K562 (cell line): ENCODE results near the gene PCDH9.

Experiments
- CTCF ChIP-seq, 3 experiments: IDR thresholded peaks in 2 of 3; conservative IDR thresholded peaks in 1 of 3; 2 replicates each; pipeline ENCODE4 v1.5.1; 2011 to 2012; ENCODE audit warnings: low read length in 3 of 3, mild to moderate bottlenecking in 3 of 3, control low read depth in 2 of 3, improper control_type of control experiment in 1 of 3, inconsistent platforms in 1 of 3, low read depth in 1 of 3, mixed read lengths in 1 of 3, moderate library complexity in 1 of 3; ENCODE audit not compliant: insufficient read depth in 2 of 3
- E2F6 ChIP-seq, 2 experiments: IDR thresholded peaks; 2 replicates each; pipeline ENCODE4 v1.6.1; 2011; ENCODE audit warnings: borderline replicate concordance in 1 of 2, control low read depth in 1 of 2, low read depth in 1 of 2, low read length in 1 of 2, mild to moderate bottlenecking in 1 of 2, mixed read lengths in 1 of 2, moderate library complexity in 1 of 2; ENCODE audit not compliant: insufficient read depth in 1 of 2, insufficient read length in 1 of 2, poor library complexity in 1 of 2, severe bottlenecking in 1 of 2; ENCODE audit errors: extremely low read depth in 1 of 2
- EZH2 ChIP-seq: IDR thresholded peaks from 2 replicates; pipeline ENCODE4 v1.6.1; 2012; ENCODE audit warnings: low read depth, mild to moderate bottlenecking, inconsistent platforms, low read length, borderline replicate concordance
- ILF3 ChIP-seq: fragments of 450-650 bp; IDR thresholded peaks from 2 replicates; pipeline ENCODE4 v1.6.1; 2018; ENCODE audit warnings: antibody characterized with exemption, mild to moderate bottlenecking, moderate library complexity, borderline replicate concordance
- POLR2A ChIP-seq: fragments of 450-650 bp; conservative IDR thresholded peaks from 2 replicates; pipeline ENCODE4 v1.6.1; 2016
- ZFP36 ChIP-seq: fragments of 150-350 bp; IDR thresholded peaks from 2 replicates; pipeline ENCODE4 v1.6.1; 2018; ENCODE audit warnings: low read length, low read depth; ENCODE audit not compliant: partially characterized antibody

GRCh38 chr13:67095621-67096020, 134.5 kb downstream of the PCDH9 start:
- TF ChIP-seq ILF3 (no peak), EZH2 (no peak), CTCF (IDR thresholded peaks at IDR 0.05 in 2 of 3, conservative IDR thresholded peaks at IDR 0.05 in 1 of 3; ENCODE audit: insufficient read depth in 2 of 3, low read depth in 1 of 3, low read length in 3 of 3) (no peak), POLR2A (no peak), E2F6 (IDR thresholded peaks at IDR 0.05; ENCODE audit: borderline replicate concordance in 1 of 2, extremely low read depth in 1 of 2, insufficient read depth in 1 of 2, insufficient read length in 1 of 2, low read depth in 1 of 2, low read length in 1 of 2, poor library complexity in 1 of 2, severe bottlenecking in 1 of 2) (no peak), ZFP36 (no peak)
